ENCODE measurements around the gene SLC25A45. TPM values are rescaled to one million over a fixed set of nuclear protein-coding genes. Genes with fewer than 3 reads are reported as not detected.

The SLC25A45 gene
- total RNA-seq, 3 donors from 2014 or later (not counting 1 experiment from before 2014, with no cell fraction given), result 50.9 to 61.1 (median 61.0) TPM

DNA sequence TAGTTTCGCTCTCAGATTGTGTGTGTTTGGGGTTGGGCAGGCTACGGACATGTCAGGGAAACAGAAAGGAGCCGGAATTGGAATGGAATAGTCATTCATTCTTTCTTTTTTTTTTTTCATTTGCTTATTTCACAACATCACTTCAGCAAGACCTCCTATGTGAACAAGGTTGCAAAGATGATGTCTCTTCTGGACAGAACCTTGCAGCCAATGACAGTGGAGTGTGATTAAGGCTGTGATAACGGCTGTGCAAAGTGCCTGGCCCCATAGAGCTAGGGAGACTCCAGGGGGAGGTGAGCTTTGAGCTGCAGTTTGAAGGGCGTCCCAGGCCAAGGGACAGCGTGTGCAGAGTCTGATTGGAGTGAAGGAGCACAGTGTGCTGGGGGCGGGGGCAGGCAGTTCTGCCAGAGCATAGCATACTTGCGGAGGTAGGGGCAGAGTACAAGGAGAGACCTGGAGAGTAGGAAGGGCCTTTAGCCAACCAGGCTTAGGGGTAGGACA lies 24.5 kb downstream of the SLC25A45 start:
- WGBS (ENCODE audit: insufficient coverage), result 94% methylated on average over 7 of the region's 8 CpGs
- Histone ChIP-seq H3K36me3 (ENCODE audit: control insufficient read depth, insufficient read depth, low read length) (no peaks in the 10 kb centered on the region), H3K27ac (ENCODE audit: low read length) (no peak overlapping the region), H3K4me1 (ENCODE audit: control insufficient read depth, insufficient read depth, low read length) (peaks cover 30% of the 10 kb centered on the region), H3K4me3 (ENCODE audit: low read length) (no peak overlapping the region), H3K27me3 (ENCODE audit: control insufficient read depth, insufficient read depth, low read length) (no peaks in the 10 kb centered on the region), H3K9me3 (ENCODE audit: control insufficient read depth, insufficient read depth, low read length) (no peaks in the 10 kb centered on the region)
- H3K4me1 Mint-ChIP-seq, result peaks cover 20 to 33% of the 10 kb centered on the region in 2 donors
- ATAC-seq (no peak), DNase-seq (no peak)
- H3K27ac Mint-ChIP-seq, result no peak overlapping the region
- H3K36me3 Mint-ChIP-seq, result no peaks in the 10 kb centered on the region
- H3K9me3 Mint-ChIP-seq, result no peaks in the 10 kb centered on the region
- TF ChIP-seq, protein P1, sequence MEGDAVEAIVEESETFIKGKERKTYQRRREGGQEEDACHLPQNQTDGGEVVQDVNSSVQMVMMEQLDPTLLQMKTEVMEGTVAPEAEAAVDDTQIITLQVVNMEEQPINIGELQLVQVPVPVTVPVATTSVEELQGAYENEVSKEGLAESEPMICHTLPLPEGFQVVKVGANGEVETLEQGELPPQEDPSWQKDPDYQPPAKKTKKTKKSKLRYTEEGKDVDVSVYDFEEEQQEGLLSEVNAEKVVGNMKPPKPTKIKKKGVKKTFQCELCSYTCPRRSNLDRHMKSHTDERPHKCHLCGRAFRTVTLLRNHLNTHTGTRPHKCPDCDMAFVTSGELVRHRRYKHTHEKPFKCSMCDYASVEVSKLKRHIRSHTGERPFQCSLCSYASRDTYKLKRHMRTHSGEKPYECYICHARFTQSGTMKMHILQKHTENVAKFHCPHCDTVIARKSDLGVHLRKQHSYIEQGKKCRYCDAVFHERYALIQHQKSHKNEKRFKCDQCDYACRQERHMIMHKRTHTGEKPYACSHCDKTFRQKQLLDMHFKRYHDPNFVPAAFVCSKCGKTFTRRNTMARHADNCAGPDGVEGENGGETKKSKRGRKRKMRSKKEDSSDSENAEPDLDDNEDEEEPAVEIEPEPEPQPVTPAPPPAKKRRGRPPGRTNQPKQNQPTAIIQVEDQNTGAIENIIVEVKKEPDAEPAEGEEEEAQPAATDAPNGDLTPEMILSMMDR (IDR thresholded peaks at IDR 0.05), result no peak
- intact Hi-C loops (cut with micrococcal nuclease), result loop anchor here (10.0 kb wide), 1 partner anchor 427 kb away; the partner anchor contains the start of genes AP5B1 and OVOL1
- no peak overlapping the region for H3K4me3 Mint-ChIP-seq
- H3K27me3 Mint-ChIP-seq (ENCODE audit: low read depth in 2 of 2), result no peaks in the 10 kb centered on the region

DNA sequence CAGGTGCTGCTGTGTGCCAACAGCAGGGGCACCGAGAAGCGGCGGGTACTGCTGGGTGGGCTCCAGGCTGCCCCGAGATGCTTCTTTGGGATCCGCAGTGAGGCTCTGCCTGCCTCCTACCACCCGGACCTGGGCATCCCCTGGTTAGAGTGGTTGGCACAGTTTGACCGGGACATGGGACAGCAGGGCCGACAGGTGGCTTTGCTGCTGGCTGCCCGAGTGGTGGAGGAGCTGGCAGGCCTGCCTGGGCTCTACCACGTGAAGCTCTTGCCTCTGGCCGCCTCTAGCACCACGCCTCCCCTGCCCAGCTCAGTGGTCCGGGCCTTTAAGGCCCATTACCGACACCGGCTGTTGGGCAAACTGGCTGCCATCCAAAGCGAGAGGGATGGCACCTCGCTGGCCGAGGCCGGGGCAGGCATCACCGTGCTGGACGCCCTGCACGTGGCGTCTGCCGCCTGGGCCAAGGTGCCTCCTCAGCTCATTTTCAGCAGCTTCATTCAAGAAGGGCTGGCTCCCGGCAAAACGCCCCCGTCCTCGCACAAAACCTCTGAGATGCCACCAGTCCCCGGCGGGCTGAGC lies 26.0 kb downstream of the SLC25A45 start:
- no peak for ATAC-seq
- no peak for DNase-seq
- Histone ChIP-seq H3K4me3 (ENCODE audit: low read length) (no peak overlapping the region), H3K27ac (ENCODE audit: low read length) (no peak overlapping the region), H3K4me1 (ENCODE audit: control insufficient read depth, insufficient read depth, low read length) (peaks cover 19% of the 10 kb centered on the region), H3K27me3 (ENCODE audit: control insufficient read depth, insufficient read depth, low read length) (no peaks in the 10 kb centered on the region), H3K36me3 (ENCODE audit: control insufficient read depth, insufficient read depth, low read length) (peaks cover 12% of the 10 kb centered on the region), H3K9me3 (ENCODE audit: control insufficient read depth, insufficient read depth, low read length) (no peaks in the 10 kb centered on the region)
- H3K27ac Mint-ChIP-seq, result no peak overlapping the region
- WGBS (ENCODE audit: insufficient coverage), result 96% methylated on average over 30 of the region's 30 CpGs
- intact Hi-C loops (cut with micrococcal nuclease), result loop anchor here (10.0 kb wide), 1 partner anchor 428 kb away; the partner anchor contains the start of genes AP5B1 and OVOL1
- peaks cover 15 to 20% of the 10 kb centered on the region in 2 donors for H3K4me1 Mint-ChIP-seq
- TF ChIP-seq, protein P1 (IDR thresholded peaks at IDR 0.05), result no peak
- no peaks in the 10 kb centered on the region for H3K36me3 Mint-ChIP-seq
- no peaks in the 10 kb centered on the region for H3K27me3 Mint-ChIP-seq (ENCODE audit: low read depth in 2 of 2)
- H3K4me3 Mint-ChIP-seq, result peak overlapping the region; percentile 92
- no peaks in the 10 kb centered on the region for H3K9me3 Mint-ChIP-seq

DNA sequence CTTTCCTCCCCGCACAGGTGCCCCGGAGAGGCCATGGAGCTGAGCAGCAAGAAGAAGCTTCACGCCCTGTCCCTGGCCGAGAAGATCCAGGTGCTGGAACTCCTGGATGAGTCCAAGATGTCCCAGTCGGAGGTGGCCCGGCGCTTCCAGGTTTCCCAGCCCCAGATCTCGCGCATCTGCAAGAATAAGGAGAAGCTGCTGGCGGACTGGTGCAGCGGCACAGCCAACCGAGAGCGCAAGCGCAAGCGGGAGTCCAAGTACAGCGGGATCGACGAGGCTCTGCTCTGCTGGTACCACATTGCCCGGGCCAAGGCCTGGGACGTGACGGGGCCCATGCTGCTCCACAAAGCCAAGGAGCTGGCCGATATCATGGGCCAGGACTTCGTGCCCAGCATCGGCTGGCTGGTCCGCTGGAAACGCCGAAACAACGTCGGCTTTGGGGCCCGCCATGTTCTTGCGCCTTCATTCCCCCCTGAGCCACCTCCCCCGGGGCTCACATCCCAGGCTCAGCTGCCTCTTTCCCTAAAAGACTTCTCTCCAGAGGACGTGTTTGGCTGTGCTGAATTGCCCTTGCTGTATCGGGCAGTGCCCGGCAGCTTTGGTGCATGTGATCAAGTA lies 26.6 kb downstream of the SLC25A45 start:
- TF ChIP-seq, protein P1 (IDR thresholded peaks at IDR 0.05), result no peak

More for the DNA sequence above, 26.6 kb downstream of the SLC25A45 start:
- peaks cover 15 to 20% of the 10 kb centered on the region in 2 donors for H3K4me1 Mint-ChIP-seq
- no peak for ATAC-seq
- H3K27ac Mint-ChIP-seq, result peak overlapping the region; percentile 11 to 94
- intact Hi-C loops (cut with micrococcal nuclease), result loop anchor here (10.0 kb wide), 1 partner anchor 429 kb away; the partner anchor contains the start of genes AP5B1 and OVOL1
- Histone ChIP-seq H3K9me3 (ENCODE audit: control insufficient read depth, insufficient read depth, low read length) (no peaks in the 10 kb centered on the region), H3K36me3 (ENCODE audit: control insufficient read depth, insufficient read depth, low read length) (peaks cover 17% of the 10 kb centered on the region), H3K27me3 (ENCODE audit: control insufficient read depth, insufficient read depth, low read length) (no peaks in the 10 kb centered on the region), H3K27ac (ENCODE audit: low read length) (no peak overlapping the region), H3K4me3 (ENCODE audit: low read length) (peak overlapping the region; percentile 49), H3K4me1 (ENCODE audit: control insufficient read depth, insufficient read depth, low read length) (peaks cover 19% of the 10 kb centered on the region)
- H3K36me3 Mint-ChIP-seq, result no peaks in the 10 kb centered on the region
- DNase-seq, result no peak
- H3K4me3 Mint-ChIP-seq, result peak overlapping the region; percentile 92
- 77% methylated on average over 35 of the region's 35 CpGs for WGBS (ENCODE audit: insufficient coverage)
- no peaks in the 10 kb centered on the region for H3K27me3 Mint-ChIP-seq (ENCODE audit: low read depth in 2 of 2)
- H3K9me3 Mint-ChIP-seq, result no peaks in the 10 kb centered on the region
